H1 (cell line): ENCODE results near the gene WNT9B. TPM values are rescaled to one million over a fixed set of nuclear protein-coding genes. Genes with fewer than 3 reads are reported as not detected.

Source experiments
- CTCF ChIA-PET: fragments of 300-600 bp; sonication (Branson Sonifier 250); formaldehyde crosslinking; loops from one replicate; lab custom pipeline; 2021; ENCODE audit not compliant: partially characterized antibody; lab: Charles Lee
- POLR2A ChIA-PET: fragments of 300-600 bp; sonication (Branson Sonifier 250); formaldehyde crosslinking; loops from one replicate; lab custom pipeline; 2021; ENCODE audit warnings: inconsistent platforms; ENCODE audit not compliant: partially characterized antibody; lab: Charles Lee
- DNase-seq, 2 experiments: peaks; one replicate each; pipeline versions ENCODE4 v3.0.0 to v3.0.0-alpha.2; 2010 to 2022; ENCODE audit warnings: low spot score in 2 of 2, low read depth in 1 of 2, mixed read lengths in 1 of 2
- FAIRE-seq: peaks from 2 replicates; lab custom pipeline; 2011; peaks lifted over from hg19 to GRCh38; lab: Jason Lieb, UNC
- H2AFZ ChIP-seq: 2 replicates; pipeline ENCODE4 v1.8.1; 2012; ENCODE audit warnings: low read length, inconsistent platforms
- H2AK5ac ChIP-seq: 2 replicates; pipeline ENCODE4 v1.6.1; 2013; ENCODE audit warnings: low read depth, low read length
- H2BK120ac ChIP-seq: replicated peaks from 2 replicates; pipeline ENCODE3; 2013; ENCODE audit warnings: low read depth, low read length, inconsistent platforms
- H2BK12ac ChIP-seq: 2 replicates; pipeline ENCODE4 v1.6.1; 2013; ENCODE audit warnings: low read depth, low read length
- H2BK15ac ChIP-seq: 2 replicates; pipeline ENCODE4 v1.6.1; 2013; ENCODE audit warnings: low read length
- H2BK20ac ChIP-seq: 2 replicates; pipeline ENCODE4 v1.6.1; 2013; ENCODE audit warnings: low read length
- H2BK5ac ChIP-seq: 2 replicates; pipeline ENCODE4 v1.6.1; 2013; ENCODE audit warnings: low read depth, low read length
- H3K14ac ChIP-seq: 2 replicates; pipeline ENCODE4 v1.6.1; 2013; ENCODE audit warnings: inconsistent platforms; ENCODE audit not compliant: insufficient read length
- H3K18ac ChIP-seq: 2 replicates; pipeline ENCODE4 v1.6.1; 2013; ENCODE audit warnings: low read length; ENCODE audit errors: extremely low read depth
- H3K23ac ChIP-seq: 2 replicates; pipeline ENCODE4 v1.6.1; 2013; ENCODE audit warnings: inconsistent platforms; ENCODE audit not compliant: insufficient read length
- H3K23me2 ChIP-seq: 2 replicates; pipeline ENCODE4 v1.6.1; 2013; ENCODE audit warnings: low read depth, low read length
- H3K27ac ChIP-seq: 2 replicates; pipeline ENCODE4 v1.6.1; 2011; ENCODE audit warnings: low read depth, low read length, inconsistent platforms
- H3K27me3 ChIP-seq, 4 experiments: replicated peaks in 1 of 4; 1 replicate in 1 of 4; 2 replicates in 3 of 4; pipeline versions ENCODE4 v1.6.1 to v1.8.1; 2011 to 2013; ENCODE audit warnings: low read length in 3 of 4, mild to moderate bottlenecking in 3 of 4, inconsistent platforms in 2 of 4, mixed read lengths in 2 of 4, moderate library complexity in 1 of 4; ENCODE audit not compliant: control insufficient read depth in 3 of 4, insufficient read depth in 3 of 4; ENCODE audit errors: extremely low read depth in 1 of 4
- H3K36me3 ChIP-seq, 4 experiments: 2 replicates each; pipeline versions ENCODE4 v1.6.1 to v1.8.1; 2011 to 2013; ENCODE audit warnings: mild to moderate bottlenecking in 4 of 4, low read length in 3 of 4, moderate library complexity in 2 of 4, control low read depth in 1 of 4, inconsistent platforms in 1 of 4; ENCODE audit not compliant: insufficient read depth in 4 of 4, control insufficient read depth in 2 of 4
- H3K4ac ChIP-seq: replicated peaks from 2 replicates; pipeline ENCODE3; 2013; ENCODE audit warnings: low read length, low read depth, mixed read lengths, inconsistent platforms; ENCODE audit not compliant: insufficient read length
- H3K4me1 ChIP-seq, 4 experiments: replicated peaks in 1 of 4; 1 replicate in 1 of 4; 2 replicates in 3 of 4; pipeline versions ENCODE4 v1.6.1 to v1.8.1; 2011 to 2013; ENCODE audit warnings: low read length in 3 of 4, inconsistent platforms in 2 of 4, mixed read lengths in 1 of 4; ENCODE audit not compliant: insufficient read depth in 4 of 4, control insufficient read depth in 3 of 4
- H3K4me2 ChIP-seq, 2 experiments: 2 replicates each; pipeline versions ENCODE4 v1.6.1 to v1.8.1; 2011 to 2013; ENCODE audit warnings: low read depth in 2 of 2, low read length in 2 of 2, control low read depth in 1 of 2, inconsistent platforms in 1 of 2, mild to moderate bottlenecking in 1 of 2; ENCODE audit not compliant: insufficient read depth in 1 of 2
- H3K4me3 ChIP-seq, 4 experiments: fragments of 200-600, 300-600 bp in 1 of 4; sonication (generic), shearing (Covaris generic), sonication (Bioruptor Twin) in 1 of 4; 2 replicates each; pipeline versions ENCODE4 v1.5.1 to v1.8.1; 2011 to 2016; ENCODE audit warnings: low read length in 4 of 4, low read depth in 3 of 4, control low read depth in 2 of 4, inconsistent platforms in 2 of 4, mild to moderate bottlenecking in 2 of 4, mixed read lengths in 1 of 4, moderate library complexity in 1 of 4; ENCODE audit not compliant: insufficient read depth in 2 of 4; ENCODE audit errors: extremely low read depth in 1 of 4
- H3K56ac ChIP-seq: replicated peaks from 2 replicates; pipeline ENCODE3; 2013; ENCODE audit warnings: low read depth, mild to moderate bottlenecking, mixed read lengths, low read length, inconsistent platforms; ENCODE audit not compliant: insufficient read length
- H3K79me1 ChIP-seq: 2 replicates; pipeline ENCODE4 v1.6.1; 2013; ENCODE audit warnings: low read depth, low read length, control low read depth
- H3K79me2 ChIP-seq, 2 experiments: 2 replicates each; pipeline versions ENCODE4 v1.6.1 to v1.8.1; 2012 to 2013; ENCODE audit warnings: low read length in 2 of 2, mild to moderate bottlenecking in 2 of 2, inconsistent platforms in 1 of 2; ENCODE audit not compliant: insufficient read depth in 2 of 2, control insufficient read depth in 1 of 2
- H3K9ac ChIP-seq, 4 experiments: replicated peaks in 1 of 4; 1 replicate in 1 of 4; 2 replicates in 3 of 4; pipeline versions ENCODE4 v1.6.1 to v1.8.1; 2011 to 2013; ENCODE audit warnings: low read depth in 3 of 4, low read length in 3 of 4, control low read depth in 2 of 4, mild to moderate bottlenecking in 2 of 4, moderate library complexity in 2 of 4, inconsistent platforms in 1 of 4; ENCODE audit errors: extremely low read depth in 1 of 4
- H3K9me3 ChIP-seq, 2 experiments: 2 replicates each; pipeline versions ENCODE4 v1.6.1 to v1.8.1; 2012 to 2013; ENCODE audit warnings: mild to moderate bottlenecking in 2 of 2, moderate library complexity in 2 of 2, control low read depth in 1 of 2, inconsistent platforms in 1 of 2, low read depth in 1 of 2, low read length in 1 of 2, mixed read lengths in 1 of 2; ENCODE audit not compliant: insufficient read depth in 2 of 2
- H4K20me1 ChIP-seq, 2 experiments: replicated peaks in 1 of 2; 2 replicates each; pipeline versions ENCODE3 to v1.8.1; 2011 to 2013; ENCODE audit warnings: inconsistent platforms in 2 of 2, low read length in 2 of 2, mild to moderate bottlenecking in 1 of 2; ENCODE audit not compliant: insufficient read depth in 2 of 2, control insufficient read depth in 1 of 2
- H4K5ac ChIP-seq: 2 replicates; pipeline ENCODE4 v1.6.1; 2013; ENCODE audit warnings: low read length, low read depth, mixed read lengths, inconsistent platforms; ENCODE audit not compliant: insufficient read length
- H4K8ac ChIP-seq: 2 replicates; pipeline ENCODE4 v1.8.0; 2013; ENCODE audit warnings: mild to moderate bottlenecking, moderate library complexity, low read length, inconsistent platforms; ENCODE audit not compliant: insufficient read depth; ENCODE audit errors: extremely low read depth
- H4K91ac ChIP-seq: replicated peaks from 2 replicates; pipeline ENCODE3; 2013; ENCODE audit warnings: low read length, mixed read lengths, inconsistent platforms; ENCODE audit not compliant: insufficient read length
- POLR2A ChIP-seq, 2 experiments: IDR thresholded peaks; 1 replicate in 1 of 2; 2 replicates in 1 of 2; pipeline ENCODE4 v1.6.1; 2011; ENCODE audit warnings: low read depth in 2 of 2, low read length in 2 of 2, mild to moderate bottlenecking in 2 of 2; ENCODE audit errors: control extremely low read depth in 1 of 2
- RAD21 ChIP-seq, 2 experiments: IDR thresholded peaks in 1 of 2; conservative IDR thresholded peaks in 1 of 2; 2 replicates each; pipeline ENCODE4 v1.6.1; 2011; ENCODE audit warnings: low read depth in 2 of 2, low read length in 2 of 2, improper control_type of control experiment in 1 of 2, inconsistent platforms in 1 of 2, mild to moderate bottlenecking in 1 of 2, moderate library complexity in 1 of 2
- WGBS, 2 experiments: shearing (Covaris generic) in 1 of 2; methylation state at CpG; one replicate each; pipeline versions ENCODE4 v1.1.6 to v1.1.7; 2013 to 2015; ENCODE audit warnings: low lambda C conversion rate in 2 of 2, mixed read lengths in 2 of 2, inconsistent platforms in 1 of 2, low coverage in 1 of 2, missing lambda C conversion rate in 1 of 2; ENCODE audit not compliant: insufficient replicate concordance in 2 of 2, insufficient coverage in 1 of 2, insufficient read length in 1 of 2; ENCODE audit errors: extremely low coverage in 1 of 2, missing lambda C conversion rate in 1 of 2; 5-methylcytosine and 5-hydroxymethylcytosine counted together
- polyA plus RNA-seq, 7 experiments: library from polyadenylated mRNA; depleted of rRNA in 3 of 7; stranded (reverse) in 5 of 7; unstranded in 2 of 7; fragments of >200 nt in 5 of 7; fragments of 200-250 nt in 2 of 7; gene quantifications; 1 replicate in 5 of 7; 2 replicates in 1 of 7; 4 replicates in 1 of 7; pipeline versions ENCODE4 v1.2.1 to v1.2.3, GENCODE V29; 2011 to 2013; ENCODE audit warnings: missing spikeins in 2 of 7, mixed read lengths in 2 of 7
- total RNA-seq: library from RNA; stranded (reverse); fragmentation: NEBNext Ultra II Directional; extraction: Animal tissue kit (Norgen Biotek cat#: 25700); gene quantifications from 2 replicates; pipeline ENCODE4 v1.2.1, GENCODE V29; 2021

WNT9B gene
- total and polyA plus RNA-seq, 2 of the 8 experiments (the other 6 are each of a cell fraction or from before 2014, with no cell fraction given) = 0.21 TPM; not detected in 1

GRCh38 chr17:46868689-46869187, 17.4 kb downstream of the WNT9B start:
- H3K27me3 ChIP-seq = peaks cover 0 to 3% (median 0%) of the 10 kb centered on the region in 4 experiments; a peak in 1 of 7 replicates
- ChIA-PET CTCF (no interaction called here), POLR2A (no interaction called here)
- H3K27ac ChIP-seq = no peak overlapping the region
- no peak overlapping the region for H2BK12ac ChIP-seq
- no peak overlapping the region for H2BK5ac ChIP-seq
- H3K23ac ChIP-seq = no peak overlapping the region
- FAIRE-seq = no peak
- no peaks in the 10 kb centered on the region for H3K79me2 ChIP-seq
- no peaks in the 10 kb centered on the region for H3K79me1 ChIP-seq
- no peak overlapping the region for H4K5ac ChIP-seq
- H3K9ac ChIP-seq = no peak overlapping the region
- no peak overlapping the region for H3K4me3 ChIP-seq
- peaks cover 0 to 2% of the 10 kb centered on the region in 2 experiments for H4K20me1 ChIP-seq
- no peak overlapping the region for H4K8ac ChIP-seq
- H2BK20ac ChIP-seq = no peak overlapping the region
- no peak overlapping the region for H3K14ac ChIP-seq
- no peak overlapping the region for H3K4ac ChIP-seq
- no peaks in the 10 kb centered on the region for H3K9me3 ChIP-seq
- no peak overlapping the region for H3K18ac ChIP-seq
- H3K23me2 ChIP-seq = peaks cover 2% of the 10 kb centered on the region; the same call in 1 of the 2 replicates
- no peak for DNase-seq
- no peak overlapping the region for H2BK15ac ChIP-seq
- no peak overlapping the region for H2AFZ ChIP-seq
- H3K36me3 ChIP-seq = no peaks in the 10 kb centered on the region
- peaks cover 0 to 7% (median 1%) of the 10 kb centered on the region in 4 experiments; a peak in 4 of 7 replicates for H3K4me1 ChIP-seq
- H2BK120ac ChIP-seq = no peak overlapping the region
- H3K4me2 ChIP-seq = no peak overlapping the region
- no peak overlapping the region for H2AK5ac ChIP-seq
- WGBS, 2 experiments = 86% methylated on average over 6 of the region's 6 CpGs; no CpG with 5 or more reads in 1 of the 2 experiments
- no peak overlapping the region for H4K91ac ChIP-seq
- H3K56ac ChIP-seq = no peak overlapping the region
- TF ChIP-seq RAD21 (IDR thresholded peaks at IDR 0.05 in 1 of 2, conservative IDR thresholded peaks at IDR 0.05 in 1 of 2; ENCODE audit: low read depth in 2 of 2, low read length in 2 of 2) (no peak), POLR2A (IDR thresholded peaks at IDR 0.05; ENCODE audit: control extremely low read depth in 1 of 2, low read depth in 2 of 2, low read length in 2 of 2) (no peak)
